Measurements from ENCODE around the gene CSNK1G3.

- TF ChIP-seq CTCF (IDR thresholded peaks at IDR 0.05): no peak
- no peak for TF ChIP-seq POLR2A (IDR thresholded peaks at IDR 0.05)
Measured at GRCh38 chr5:123485275-123485674, 26.7 kb upstream of the CSNK1G3 start.
